Lower leg skin (tissue), 4 donors: ENCODE data around the gene TMIGD2. TPM values are rescaled to one million over a fixed set of nuclear protein-coding genes. Genes with fewer than 3 reads are reported as not detected.
"Not testable (repeated sequence)": the region's sequence is repeated elsewhere in the genome, so short reads cannot be mapped to it uniquely, and the experiment has no call there.

Experiments used
- DNase-seq, 2 donors: peaks; one replicate each; pipeline ENCODE4 v3.0.0-alpha.2; 2019; ENCODE audit warnings: low spot score in 2 of 2
- H3K4me3 ChIP-seq: fragments of 200-600 bp; sonication (generic); 2 replicates; pipeline ENCODE4 v1.5.1; 2017; ENCODE audit warnings: mild to moderate bottlenecking, low read depth; ENCODE audit not compliant: poor library complexity, severe bottlenecking
- POLR2A ChIP-seq, 2 donors: fragments of 450-650 bp; IDR thresholded peaks; one replicate each; pipeline ENCODE4 v1.6.1; 2016 to 2017; ENCODE audit warnings: antibody characterized with exemption in 2 of 2, mild to moderate bottlenecking in 1 of 2, moderate library complexity in 1 of 2
- WGBS, 2 donors: methylation state at CpG; one replicate each; pipeline ENCODE4 v1.1.5; 2018; 5-methylcytosine and 5-hydroxymethylcytosine counted together
- intact Hi-C: fragments of 100-400 bp; cut with DNase I; formaldehyde crosslinking; loops from one replicate; pipeline ENCODE4 v1.15.0; 2023; ENCODE audit warnings: low total_unique reads
- total RNA-seq, 4 donors: library from RNA; depleted of rRNA; stranded (reverse); fragments of >200 nt; gene quantifications; one replicate each; pipeline ENCODE4 v1.1.0, GENCODE V29; 2016
- TF ChIP-seq, protein P1 (sequence below), 3 donors: fragments of 450-650 bp; IDR thresholded peaks; one replicate each; pipeline ENCODE4 v1.5.1; 2016; ENCODE audit warnings: antibody characterized with exemption in 3 of 3, mild to moderate bottlenecking in 3 of 3, moderate library complexity in 2 of 3

Gene TMIGD2
- total RNA-seq, 4 donors from 2014 or later: not detected

DNA sequence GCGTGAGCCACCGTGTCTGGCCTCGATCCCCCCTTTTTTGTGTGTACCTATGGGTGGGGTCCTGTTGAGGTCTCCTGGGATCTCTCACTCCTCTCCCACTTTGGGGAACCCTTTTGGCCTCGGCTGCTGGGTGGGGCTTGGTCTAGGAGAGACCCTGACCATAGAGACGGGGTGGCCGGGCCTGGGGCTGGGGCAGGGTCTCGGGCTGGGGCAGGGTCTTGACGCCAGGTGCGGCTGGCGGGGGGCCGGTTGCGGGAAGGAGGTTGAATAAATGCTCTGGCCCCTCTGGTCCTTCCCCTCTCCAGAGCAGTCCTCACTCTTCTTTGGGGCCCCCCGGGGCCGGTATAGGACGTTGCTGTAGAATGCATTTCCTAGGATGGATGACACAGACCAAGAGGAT, 9.7 kb downstream of the TMIGD2 start:
- intact Hi-C loops: no loop called here
- H3K4me3 ChIP-seq: no peak overlapping the region
- TF ChIP-seq POLR2A (IDR thresholded peaks at IDR 0.05): no peak
- TF ChIP-seq, protein P1, sequence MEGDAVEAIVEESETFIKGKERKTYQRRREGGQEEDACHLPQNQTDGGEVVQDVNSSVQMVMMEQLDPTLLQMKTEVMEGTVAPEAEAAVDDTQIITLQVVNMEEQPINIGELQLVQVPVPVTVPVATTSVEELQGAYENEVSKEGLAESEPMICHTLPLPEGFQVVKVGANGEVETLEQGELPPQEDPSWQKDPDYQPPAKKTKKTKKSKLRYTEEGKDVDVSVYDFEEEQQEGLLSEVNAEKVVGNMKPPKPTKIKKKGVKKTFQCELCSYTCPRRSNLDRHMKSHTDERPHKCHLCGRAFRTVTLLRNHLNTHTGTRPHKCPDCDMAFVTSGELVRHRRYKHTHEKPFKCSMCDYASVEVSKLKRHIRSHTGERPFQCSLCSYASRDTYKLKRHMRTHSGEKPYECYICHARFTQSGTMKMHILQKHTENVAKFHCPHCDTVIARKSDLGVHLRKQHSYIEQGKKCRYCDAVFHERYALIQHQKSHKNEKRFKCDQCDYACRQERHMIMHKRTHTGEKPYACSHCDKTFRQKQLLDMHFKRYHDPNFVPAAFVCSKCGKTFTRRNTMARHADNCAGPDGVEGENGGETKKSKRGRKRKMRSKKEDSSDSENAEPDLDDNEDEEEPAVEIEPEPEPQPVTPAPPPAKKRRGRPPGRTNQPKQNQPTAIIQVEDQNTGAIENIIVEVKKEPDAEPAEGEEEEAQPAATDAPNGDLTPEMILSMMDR (IDR thresholded peaks at IDR 0.05): no peak
- WGBS, 2 donors: 85% methylated on average over 15 of the region's 15 CpGs
- no peak for DNase-seq

DNA sequence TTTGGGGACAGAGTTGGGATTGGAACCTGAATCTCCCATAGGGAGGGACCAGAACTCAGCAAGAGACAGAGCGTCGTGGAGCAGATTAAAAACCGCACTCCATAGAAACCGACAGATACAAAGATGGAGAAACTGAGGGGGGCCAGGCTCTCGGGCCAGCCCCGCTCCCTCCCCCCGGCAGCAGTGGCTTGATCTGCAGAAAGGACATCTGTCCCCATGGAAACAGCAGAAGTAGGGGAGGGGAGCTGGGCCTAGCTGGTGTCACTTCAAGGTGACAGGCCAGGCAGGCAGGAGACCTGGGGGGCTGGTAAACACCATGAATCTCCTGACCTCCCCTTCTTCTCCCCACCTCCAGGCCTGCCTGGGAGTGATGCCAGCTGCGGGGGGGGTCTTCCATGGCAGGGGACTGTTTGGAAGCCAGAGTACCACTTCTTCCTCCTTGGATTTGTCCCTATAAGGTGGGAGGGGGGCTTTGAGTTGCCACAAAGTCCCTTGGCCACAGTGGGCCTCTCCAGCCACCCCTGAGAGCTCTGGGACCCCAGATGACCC, 10.9 kb downstream of the TMIGD2 start:
- intact Hi-C loops: no loop called here

DNA sequence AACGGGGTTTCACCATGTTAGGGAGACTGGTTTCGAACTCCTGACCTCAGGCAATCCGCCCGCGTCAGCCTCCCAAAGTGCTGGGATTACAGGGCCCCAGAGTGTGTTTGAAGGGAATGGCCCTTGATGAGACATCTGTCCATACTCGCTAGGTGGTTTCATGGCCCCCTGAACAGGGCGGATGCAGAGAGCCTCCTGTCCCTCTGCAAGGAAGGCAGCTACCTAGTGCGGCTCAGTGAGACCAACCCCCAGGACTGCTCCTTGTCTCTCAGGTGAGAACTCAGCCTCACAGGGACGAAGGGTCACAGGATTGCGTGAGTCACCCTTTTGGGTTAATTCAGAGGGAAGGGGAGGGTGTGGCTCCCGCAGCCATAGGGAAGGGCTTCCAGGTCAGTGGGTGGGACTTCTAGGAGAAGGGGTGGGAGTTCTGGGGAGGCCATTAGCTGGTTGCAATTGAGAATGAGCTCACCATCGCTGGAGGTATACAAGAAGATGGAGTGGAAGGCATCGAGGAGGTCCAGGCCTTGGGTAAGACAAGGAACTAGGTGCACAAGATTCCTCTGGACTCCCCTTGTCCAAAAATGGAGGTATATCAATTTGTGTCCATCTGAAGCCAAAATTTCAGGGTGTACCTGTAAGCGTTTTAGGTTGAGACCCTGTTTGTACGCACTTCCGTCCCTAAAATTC, 14.0 kb downstream of the TMIGD2 start:
- H3K4me3 ChIP-seq: no peak overlapping the region
- intact Hi-C loops: no loop called here
- DNase-seq: no peak
- WGBS, 2 donors: 76 to 84% methylated on average over 16 of the region's 16 CpGs
- TF ChIP-seq POLR2A (IDR thresholded peaks at IDR 0.05): no peak
- TF ChIP-seq, protein P1 (IDR thresholded peaks at IDR 0.05): no peak

More for the DNA sequence above, 10.9 kb downstream of the TMIGD2 start:
- 72 to 86% methylated on average over 8 of the region's 8 CpGs for WGBS, 2 donors
- no peak for DNase-seq
- H3K4me3 ChIP-seq: no peak overlapping the region
- no peak for TF ChIP-seq POLR2A (IDR thresholded peaks at IDR 0.05)
- TF ChIP-seq, protein P1 (IDR thresholded peaks at IDR 0.05): no peak

DNA sequence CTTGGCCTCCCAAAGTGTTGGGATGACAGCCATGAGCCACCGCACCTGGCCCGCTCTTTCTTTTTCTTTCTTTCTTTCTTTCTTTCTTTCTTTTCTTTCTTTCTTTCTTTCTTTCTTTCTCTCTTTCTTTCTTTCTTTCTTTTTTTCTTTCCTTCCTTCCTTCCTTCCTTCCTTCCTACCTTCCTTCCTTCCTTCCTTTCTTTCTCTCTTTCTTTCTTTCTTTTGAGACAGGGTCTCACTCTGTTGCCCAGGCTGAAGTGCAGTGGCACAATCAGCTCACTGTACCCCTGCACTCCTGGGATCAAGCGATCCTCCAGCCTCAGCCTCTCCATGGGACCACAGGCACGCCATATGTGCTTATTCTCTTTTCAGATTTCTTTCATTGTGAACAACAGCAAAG, 16.0 kb downstream of the TMIGD2 start:
- H3K4me3 ChIP-seq, DNase-seq, intact Hi-C loops: not testable (repeated sequence)
- 83% methylated on average over 4 of the region's 4 CpGs for WGBS, 2 donors

DNA sequence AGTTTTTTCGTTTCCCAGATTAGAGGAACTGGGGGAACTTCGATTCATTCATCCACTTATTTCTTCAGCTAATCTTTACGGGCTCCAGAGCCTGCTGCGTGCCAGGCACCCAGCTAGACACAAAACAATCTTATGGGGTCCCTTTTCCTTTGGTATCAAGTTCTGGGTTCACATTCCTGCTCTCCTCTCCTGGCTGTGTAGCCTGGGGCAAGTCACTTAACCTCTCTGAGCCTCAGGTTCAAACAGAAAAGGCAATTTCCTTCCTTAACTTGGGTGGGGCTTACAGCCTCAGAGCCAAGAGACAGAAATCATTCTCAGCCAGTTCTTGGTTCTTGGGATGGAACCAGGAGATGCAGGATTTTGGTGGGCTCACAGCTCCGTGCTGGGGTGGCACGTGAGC, 17.2 kb downstream of the TMIGD2 start:
- no peak for DNase-seq
- 45 to 62% methylated on average over 6 of the region's 6 CpGs for WGBS, 2 donors
- intact Hi-C loops: no loop called here
- no peak overlapping the region for H3K4me3 ChIP-seq
- TF ChIP-seq, protein P1 (IDR thresholded peaks at IDR 0.05): no peak
- no peak for TF ChIP-seq POLR2A (IDR thresholded peaks at IDR 0.05)

DNA sequence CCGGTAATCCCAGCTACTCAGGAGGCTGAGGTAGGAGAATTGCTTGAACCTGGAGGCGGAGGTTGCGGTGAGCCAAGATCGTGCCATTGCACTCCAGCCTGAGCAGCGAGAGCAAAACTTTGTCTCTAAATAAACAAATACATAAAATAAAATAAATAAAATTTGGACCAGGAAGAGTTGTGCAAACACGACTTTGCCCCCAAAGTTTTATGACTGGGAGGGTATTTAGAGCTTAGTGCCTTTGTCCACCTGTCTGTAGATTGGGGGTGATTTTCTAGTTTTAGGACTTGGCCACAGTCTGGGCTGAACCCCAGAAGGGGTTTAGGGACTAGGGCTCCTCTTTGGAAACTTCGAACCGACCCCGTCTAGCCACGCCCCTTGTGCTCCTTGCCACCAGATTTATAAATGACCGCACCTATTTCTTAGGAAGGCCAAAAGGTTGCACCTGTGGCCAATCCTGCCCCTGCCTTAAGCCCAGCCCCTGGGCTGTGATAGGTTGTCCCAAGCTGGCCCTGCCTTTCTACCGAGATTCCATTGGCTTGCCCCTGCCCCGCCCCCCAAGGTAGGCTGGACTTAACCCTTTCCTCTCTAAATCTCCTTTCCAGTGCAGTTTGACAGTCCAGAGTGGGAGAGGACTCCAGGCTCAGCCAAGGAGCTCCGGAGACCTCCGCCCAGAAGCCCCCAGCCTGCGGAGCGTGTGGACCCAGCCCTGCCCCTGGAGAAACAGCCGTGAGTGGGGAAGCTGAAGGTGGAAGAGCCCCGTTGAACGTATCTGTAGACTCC, 17.8 kb downstream of the TMIGD2 start:
- DNase-seq: no peak
- no peak overlapping the region for H3K4me3 ChIP-seq
- WGBS, 2 donors: 38 to 45% methylated on average over 20 of the region's 20 CpGs
- intact Hi-C loops: no loop called here
- TF ChIP-seq, protein P1 (IDR thresholded peaks at IDR 0.05): no peak
- TF ChIP-seq POLR2A (IDR thresholded peaks at IDR 0.05): no peak
